ENCODE data around the gene CFAP210.

CFAP210 gene

DNA sequence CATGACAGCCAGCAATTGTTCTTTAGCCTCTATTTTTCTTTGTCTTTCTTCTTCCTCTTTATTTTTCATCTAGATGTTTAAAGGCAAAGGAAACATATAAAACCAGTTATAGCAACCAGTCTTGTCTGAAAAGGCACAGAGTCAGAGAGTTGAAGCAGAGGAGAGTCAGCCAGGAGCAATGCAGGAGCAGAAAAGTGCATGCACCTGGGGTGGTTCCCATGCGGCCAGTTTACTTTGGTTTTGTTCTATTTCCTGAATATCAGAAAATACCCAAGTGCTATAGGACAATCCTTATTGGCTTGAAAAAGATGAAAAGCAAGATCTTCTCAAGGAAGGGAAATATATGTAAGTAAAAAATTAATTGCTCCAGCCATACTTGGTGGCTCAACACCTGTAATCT is 44.9 kb downstream of the CFAP210 start:
- ChIA-PET POLR2A (no interaction called here), CTCF (no interaction called here)

GRCh38 chr2:169647496-169647895 is 46.7 kb downstream of the CFAP210 start:
- POLR2A ChIA-PET: no interaction called here
- H3K9me3 ChIP-seq (ENCODE audit: control insufficient read depth, insufficient read depth, low read depth, low read length): no peaks in the 10 kb centered on the region
- no peaks in the 10 kb centered on the region for H3K36me3 ChIP-seq (ENCODE audit: control insufficient read depth in 2 of 2, insufficient read depth in 1 of 2, low read length in 2 of 2)
- CTCF ChIA-PET: interaction anchor here (1.2 kb wide), 1 partner anchor 17 kb away, joined by 3 read pairs; no protein-coding TSS in a partner anchor
- H3K4me3 ChIP-seq (ENCODE audit: low read depth, low read length): no peak overlapping the region
- no peak for TF ChIP-seq ZSCAN4 (tag by site-specific recombination; IDR thresholded peaks at IDR 0.05)
- TF ChIP-seq, protein P1, sequence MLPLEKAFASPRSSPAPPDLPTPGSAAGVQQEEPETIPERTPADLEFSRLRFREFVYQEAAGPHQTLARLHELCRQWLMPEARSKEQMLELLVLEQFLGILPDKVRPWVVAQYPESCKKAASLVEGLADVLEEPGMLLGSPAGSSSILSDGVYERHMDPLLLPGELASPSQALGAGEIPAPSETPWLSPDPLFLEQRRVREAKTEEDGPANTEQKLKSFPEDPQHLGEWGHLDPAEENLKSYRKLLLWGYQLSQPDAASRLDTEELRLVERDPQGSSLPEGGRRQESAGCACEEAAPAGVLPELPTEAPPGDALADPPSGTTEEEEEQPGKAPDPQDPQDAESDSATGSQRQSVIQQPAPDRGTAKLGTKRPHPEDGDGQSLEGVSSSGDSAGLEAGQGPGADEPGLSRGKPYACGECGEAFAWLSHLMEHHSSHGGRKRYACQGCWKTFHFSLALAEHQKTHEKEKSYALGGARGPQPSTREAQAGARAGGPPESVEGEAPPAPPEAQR (tag by site-specific recombination; IDR thresholded peaks at IDR 0.05): no peak
- TF ChIP-seq MZF1 (tag by site-specific recombination; IDR thresholded peaks at IDR 0.05; ENCODE audit: borderline replicate concordance): no peak
- TF ChIP-seq ZNF843 (tag by site-specific recombination; IDR thresholded peaks at IDR 0.05): no peak
- TF ChIP-seq ZBTB7A (tag by site-specific recombination; IDR thresholded peaks at IDR 0.05; ENCODE audit: low read depth): no peak
- no peak for TF ChIP-seq ZNF132 (tag by site-specific recombination; IDR thresholded peaks at IDR 0.05; ENCODE audit: borderline replicate concordance)
- peak; percentile 29; the same call in 1 of the 2 replicates for TF ChIP-seq ZNF350 (tag by site-specific recombination; IDR thresholded peaks at IDR 0.05)
- TF ChIP-seq, protein P2, sequence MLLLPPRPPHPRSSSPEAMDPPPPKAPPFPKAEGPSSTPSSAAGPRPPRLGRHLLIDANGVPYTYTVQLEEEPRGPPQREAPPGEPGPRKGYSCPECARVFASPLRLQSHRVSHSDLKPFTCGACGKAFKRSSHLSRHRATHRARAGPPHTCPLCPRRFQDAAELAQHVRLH (tag by site-specific recombination; IDR thresholded peaks at IDR 0.05): no peak
- no peak for TF ChIP-seq ZNF169 (tag by site-specific recombination; IDR thresholded peaks at IDR 0.05)
- H3K4me1 ChIP-seq (ENCODE audit: control insufficient read depth, insufficient read depth, low read length): no peaks in the 10 kb centered on the region
- no peak overlapping the region for H3K27ac ChIP-seq (ENCODE audit: extremely low read depth, low read depth, low read length)

More for the DNA sequence above, 44.9 kb downstream of the CFAP210 start:
- Histone ChIP-seq H3K4me1 (ENCODE audit: control insufficient read depth, insufficient read depth, low read length) (no peaks in the 10 kb centered on the region), H3K36me3 (ENCODE audit: control insufficient read depth in 2 of 2, insufficient read depth in 1 of 2, low read length in 2 of 2) (no peaks in the 10 kb centered on the region), H3K4me3 (ENCODE audit: low read depth, low read length) (no peak overlapping the region), H3K27ac (ENCODE audit: extremely low read depth, low read depth, low read length) (no peak overlapping the region), H3K9me3 (ENCODE audit: control insufficient read depth, insufficient read depth, low read depth, low read length) (no peaks in the 10 kb centered on the region)
- no peak for TF ChIP-seq ZXDB (tag by site-specific recombination; IDR thresholded peaks at IDR 0.05)
- no peak for TF ChIP-seq KLF7 (tag by site-specific recombination; IDR thresholded peaks at IDR 0.05; ENCODE audit: borderline replicate concordance)
- no peak for TF ChIP-seq ZNF324 (tag by site-specific recombination; IDR thresholded peaks at IDR 0.05)
- TF ChIP-seq ZNF398 (tag by site-specific recombination; IDR thresholded peaks at IDR 0.05): no peak
- TF ChIP-seq ZNF621 (tag by site-specific recombination; IDR thresholded peaks at IDR 0.05): no peak
- TF ChIP-seq SETDB1 (IDR thresholded peaks at IDR 0.05; ENCODE audit: insufficient read length, low read length): no peak
- no peak for TF ChIP-seq ZNF488 (tag by site-specific recombination; IDR thresholded peaks at IDR 0.05)
- TF ChIP-seq, protein P3, sequence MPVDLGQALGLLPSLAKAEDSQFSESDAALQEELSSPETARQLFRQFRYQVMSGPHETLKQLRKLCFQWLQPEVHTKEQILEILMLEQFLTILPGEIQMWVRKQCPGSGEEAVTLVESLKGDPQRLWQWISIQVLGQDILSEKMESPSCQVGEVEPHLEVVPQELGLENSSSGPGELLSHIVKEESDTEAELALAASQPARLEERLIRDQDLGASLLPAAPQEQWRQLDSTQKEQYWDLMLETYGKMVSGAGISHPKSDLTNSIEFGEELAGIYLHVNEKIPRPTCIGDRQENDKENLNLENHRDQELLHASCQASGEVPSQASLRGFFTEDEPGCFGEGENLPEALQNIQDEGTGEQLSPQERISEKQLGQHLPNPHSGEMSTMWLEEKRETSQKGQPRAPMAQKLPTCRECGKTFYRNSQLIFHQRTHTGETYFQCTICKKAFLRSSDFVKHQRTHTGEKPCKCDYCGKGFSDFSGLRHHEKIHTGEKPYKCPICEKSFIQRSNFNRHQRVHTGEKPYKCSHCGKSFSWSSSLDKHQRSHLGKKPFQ (tag by site-specific recombination; IDR thresholded peaks at IDR 0.05): no peak
- TF ChIP-seq KLF16 (tag by site-specific recombination; IDR thresholded peaks at IDR 0.05): no peak
- TF ChIP-seq ZNF112 (tag by site-specific recombination; IDR thresholded peaks at IDR 0.05): no peak
- TF ChIP-seq ZBTB44 (tag by site-specific recombination; IDR thresholded peaks at IDR 0.05): no peak
- TF ChIP-seq ZNF391 (tag by site-specific recombination; IDR thresholded peaks at IDR 0.05; ENCODE audit: borderline replicate concordance, low read depth): no peak
- TF ChIP-seq ZNF585B (tag by site-specific recombination; IDR thresholded peaks at IDR 0.05): no peak
- no peak for TF ChIP-seq ZNF174 (tag by site-specific recombination; IDR thresholded peaks at IDR 0.05)
- TF ChIP-seq ZNF335 (tag by site-specific recombination; conservative IDR thresholded peaks at IDR 0.05): no peak
- TF ChIP-seq ZNF248 (tag by site-specific recombination; IDR thresholded peaks at IDR 0.05): no peak
- no peak for TF ChIP-seq MEIS1 (CRISPR knock-in tag; IDR thresholded peaks at IDR 0.05; ENCODE audit: borderline replicate concordance)

All from HEK293 (cell line).